ENCODE results near the gene CRTC1. TPM values are rescaled to one million over a fixed set of nuclear protein-coding genes. Genes with fewer than 3 reads are reported as not detected.

CRTC1 gene
- total RNA-seq, 1 experiment from 2014 or later = 12.3 TPM

DNA sequence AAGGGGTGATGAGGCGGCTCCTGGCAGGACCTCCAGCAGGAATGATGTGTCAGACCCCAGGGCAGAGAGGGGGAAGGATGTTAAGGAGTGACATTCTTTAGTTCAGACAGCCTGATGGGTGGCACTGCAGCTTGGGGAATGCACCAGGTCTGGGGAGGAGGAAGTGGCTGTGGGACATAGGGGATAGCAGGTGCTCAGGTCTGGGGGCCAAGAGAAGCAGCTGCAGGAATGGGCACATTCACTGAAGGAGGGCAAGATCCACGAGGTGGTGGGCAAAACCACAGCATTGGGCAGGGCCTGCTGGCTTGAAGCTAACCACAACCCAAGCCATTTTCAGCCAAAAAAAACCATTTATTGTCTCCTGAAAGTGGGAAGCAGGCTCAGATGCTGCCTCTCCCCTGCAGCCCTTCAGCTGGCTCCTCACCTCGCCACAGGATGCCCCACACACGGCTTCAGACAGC lies 81.1 kb downstream of the CRTC1 start:
- ChIA-PET CTCF (interaction anchor here (1.0 to 2.1 kb wide), 3 partner anchors 9 to 295 kb away, joined by 3 to 8 read pairs (median 3); no protein-coding TSS in a partner anchor), POLR2A (no interaction called here)
- H3K27me3 Mint-ChIP-seq (ENCODE audit: low read depth) = peaks cover 67% of the 10 kb centered on the region
- ATAC-seq (no peak), DNase-seq (ENCODE audit: low spot score) (no peak)
- TF ChIP-seq, protein P1, sequence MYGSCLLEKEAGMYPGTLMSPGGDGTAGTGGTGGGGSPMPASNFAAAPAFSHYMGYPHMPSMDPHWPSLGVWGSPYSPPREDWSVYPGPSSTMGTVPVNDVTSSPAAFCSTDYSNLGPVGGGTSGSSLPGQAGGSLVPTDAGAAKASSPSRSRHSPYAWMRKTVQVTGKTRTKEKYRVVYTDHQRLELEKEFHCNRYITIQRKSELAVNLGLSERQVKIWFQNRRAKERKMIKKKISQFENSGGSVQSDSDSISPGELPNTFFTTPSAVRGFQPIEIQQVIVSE (CRISPR knock-in tag; IDR thresholded peaks at IDR 0.05; ENCODE audit: borderline replicate concordance) = no peak
- TF ChIP-seq, protein P2, sequence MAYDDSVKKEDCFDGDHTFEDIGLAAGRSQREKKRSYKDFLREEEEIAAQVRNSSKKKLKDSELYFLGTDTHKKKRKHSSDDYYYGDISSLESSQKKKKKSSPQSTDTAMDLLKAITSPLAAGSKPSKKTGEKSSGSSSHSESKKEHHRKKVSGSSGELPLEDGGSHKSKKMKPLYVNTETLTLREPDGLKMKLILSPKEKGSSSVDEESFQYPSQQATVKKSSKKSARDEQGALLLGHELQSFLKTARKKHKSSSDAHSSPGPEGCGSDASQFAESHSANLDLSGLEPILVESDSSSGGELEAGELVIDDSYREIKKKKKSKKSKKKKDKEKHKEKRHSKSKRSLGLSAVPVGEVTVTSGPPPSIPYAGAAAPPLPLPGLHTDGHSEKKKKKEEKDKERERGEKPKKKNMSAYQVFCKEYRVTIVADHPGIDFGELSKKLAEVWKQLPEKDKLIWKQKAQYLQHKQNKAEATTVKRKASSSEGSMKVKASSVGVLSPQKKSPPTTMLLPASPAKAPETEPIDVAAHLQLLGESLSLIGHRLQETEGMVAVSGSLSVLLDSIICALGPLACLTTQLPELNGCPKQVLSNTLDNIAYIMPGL (CRISPR knock-in tag; IDR thresholded peaks at IDR 0.05) = no peak
- TF ChIP-seq KAT7 (CRISPR knock-in tag; IDR thresholded peaks at IDR 0.05; ENCODE audit: borderline replicate concordance) (no peak), HMGA2 (CRISPR knock-in tag; IDR thresholded peaks at IDR 0.05) (no peak), TEAD4 (CRISPR knock-in tag; IDR thresholded peaks at IDR 0.05) (no peak), NFATC4 (CRISPR knock-in tag; IDR thresholded peaks at IDR 0.05) (no peak), SOX15 (CRISPR knock-in tag; IDR thresholded peaks at IDR 0.05) (no peak)
- H3K27ac Mint-ChIP-seq = no peak overlapping the region
- H3K4me3 Mint-ChIP-seq = no peak overlapping the region
- no peaks in the 10 kb centered on the region for H3K36me3 Mint-ChIP-seq
- peaks cover 2% of the 10 kb centered on the region; the same call in 1 of the 2 replicates for H3K4me1 Mint-ChIP-seq
- H3K9me3 Mint-ChIP-seq = no peaks in the 10 kb centered on the region

DNA sequence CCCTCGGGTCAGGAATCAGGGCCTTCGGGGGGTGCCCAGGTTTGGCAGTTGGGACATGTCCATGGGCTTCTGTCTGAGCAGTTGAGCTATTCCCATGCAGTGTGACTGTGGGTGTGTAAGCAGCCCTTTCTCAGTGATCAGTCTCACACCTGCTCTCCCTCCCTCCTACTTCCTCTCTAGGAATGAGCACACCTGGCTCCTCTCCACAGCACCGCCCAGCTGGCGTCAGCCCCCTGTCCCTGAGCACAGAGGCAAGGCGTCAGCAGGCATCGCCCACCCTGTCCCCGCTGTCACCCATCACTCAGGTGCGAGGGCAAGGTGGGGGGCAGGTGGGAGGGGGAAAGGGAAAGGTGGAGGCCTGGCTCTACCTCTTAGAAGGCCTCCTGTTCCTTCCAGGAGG lies 81.7 kb downstream of the CRTC1 start:
- Mint-ChIP-seq H3K27me3 (ENCODE audit: low read depth) (peaks cover 71% of the 10 kb centered on the region), H3K36me3 (no peaks in the 10 kb centered on the region), H3K9me3 (no peaks in the 10 kb centered on the region), H3K4me1 (peaks cover 2% of the 10 kb centered on the region; the same call in 1 of the 2 replicates), H3K4me3 (no peak overlapping the region), H3K27ac (no peak overlapping the region)
- ChIA-PET CTCF (interaction anchor here (1.0 to 2.1 kb wide), 3 partner anchors 9 to 295 kb away, joined by 3 to 8 read pairs (median 3); no protein-coding TSS in a partner anchor), POLR2A (no interaction called here)
- no peak for ATAC-seq
- no peak for DNase-seq (ENCODE audit: low spot score)
- TF ChIP-seq, protein P3, sequence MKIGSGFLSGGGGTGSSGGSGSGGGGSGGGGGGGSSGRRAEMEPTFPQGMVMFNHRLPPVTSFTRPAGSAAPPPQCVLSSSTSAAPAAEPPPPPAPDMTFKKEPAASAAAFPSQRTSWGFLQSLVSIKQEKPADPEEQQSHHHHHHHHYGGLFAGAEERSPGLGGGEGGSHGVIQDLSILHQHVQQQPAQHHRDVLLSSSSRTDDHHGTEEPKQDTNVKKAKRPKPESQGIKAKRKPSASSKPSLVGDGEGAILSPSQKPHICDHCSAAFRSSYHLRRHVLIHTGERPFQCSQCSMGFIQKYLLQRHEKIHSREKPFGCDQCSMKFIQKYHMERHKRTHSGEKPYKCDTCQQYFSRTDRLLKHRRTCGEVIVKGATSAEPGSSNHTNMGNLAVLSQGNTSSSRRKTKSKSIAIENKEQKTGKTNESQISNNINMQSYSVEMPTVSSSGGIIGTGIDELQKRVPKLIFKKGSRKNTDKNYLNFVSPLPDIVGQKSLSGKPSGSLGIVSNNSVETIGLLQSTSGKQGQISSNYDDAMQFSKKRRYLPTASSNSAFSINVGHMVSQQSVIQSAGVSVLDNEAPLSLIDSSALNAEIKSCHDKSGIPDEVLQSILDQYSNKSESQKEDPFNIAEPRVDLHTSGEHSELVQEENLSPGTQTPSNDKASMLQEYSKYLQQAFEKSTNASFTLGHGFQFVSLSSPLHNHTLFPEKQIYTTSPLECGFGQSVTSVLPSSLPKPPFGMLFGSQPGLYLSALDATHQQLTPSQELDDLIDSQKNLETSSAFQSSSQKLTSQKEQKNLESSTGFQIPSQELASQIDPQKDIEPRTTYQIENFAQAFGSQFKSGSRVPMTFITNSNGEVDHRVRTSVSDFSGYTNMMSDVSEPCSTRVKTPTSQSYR (CRISPR knock-in tag; IDR thresholded peaks at IDR 0.05) = no peak
- TF ChIP-seq, protein P4, sequence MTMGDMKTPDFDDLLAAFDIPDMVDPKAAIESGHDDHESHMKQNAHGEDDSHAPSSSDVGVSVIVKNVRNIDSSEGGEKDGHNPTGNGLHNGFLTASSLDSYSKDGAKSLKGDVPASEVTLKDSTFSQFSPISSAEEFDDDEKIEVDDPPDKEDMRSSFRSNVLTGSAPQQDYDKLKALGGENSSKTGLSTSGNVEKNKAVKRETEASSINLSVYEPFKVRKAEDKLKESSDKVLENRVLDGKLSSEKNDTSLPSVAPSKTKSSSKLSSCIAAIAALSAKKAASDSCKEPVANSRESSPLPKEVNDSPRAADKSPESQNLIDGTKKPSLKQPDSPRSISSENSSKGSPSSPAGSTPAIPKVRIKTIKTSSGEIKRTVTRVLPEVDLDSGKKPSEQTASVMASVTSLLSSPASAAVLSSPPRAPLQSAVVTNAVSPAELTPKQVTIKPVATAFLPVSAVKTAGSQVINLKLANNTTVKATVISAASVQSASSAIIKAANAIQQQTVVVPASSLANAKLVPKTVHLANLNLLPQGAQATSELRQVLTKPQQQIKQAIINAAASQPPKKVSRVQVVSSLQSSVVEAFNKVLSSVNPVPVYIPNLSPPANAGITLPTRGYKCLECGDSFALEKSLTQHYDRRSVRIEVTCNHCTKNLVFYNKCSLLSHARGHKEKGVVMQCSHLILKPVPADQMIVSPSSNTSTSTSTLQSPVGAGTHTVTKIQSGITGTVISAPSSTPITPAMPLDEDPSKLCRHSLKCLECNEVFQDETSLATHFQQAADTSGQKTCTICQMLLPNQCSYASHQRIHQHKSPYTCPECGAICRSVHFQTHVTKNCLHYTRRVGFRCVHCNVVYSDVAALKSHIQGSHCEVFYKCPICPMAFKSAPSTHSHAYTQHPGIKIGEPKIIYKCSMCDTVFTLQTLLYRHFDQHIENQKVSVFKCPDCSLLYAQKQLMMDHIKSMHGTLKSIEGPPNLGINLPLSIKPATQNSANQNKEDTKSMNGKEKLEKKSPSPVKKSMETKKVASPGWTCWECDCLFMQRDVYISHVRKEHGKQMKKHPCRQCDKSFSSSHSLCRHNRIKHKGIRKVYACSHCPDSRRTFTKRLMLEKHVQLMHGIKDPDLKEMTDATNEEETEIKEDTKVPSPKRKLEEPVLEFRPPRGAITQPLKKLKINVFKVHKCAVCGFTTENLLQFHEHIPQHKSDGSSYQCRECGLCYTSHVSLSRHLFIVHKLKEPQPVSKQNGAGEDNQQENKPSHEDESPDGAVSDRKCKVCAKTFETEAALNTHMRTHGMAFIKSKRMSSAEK (CRISPR knock-in tag; IDR thresholded peaks at IDR 0.05; ENCODE audit: borderline replicate concordance) = no peak
- no peak for TF ChIP-seq EMX1 (CRISPR knock-in tag; IDR thresholded peaks at IDR 0.05)
- TF ChIP-seq SMAD4 (CRISPR knock-in tag; IDR thresholded peaks at IDR 0.05) = no peak
- TF ChIP-seq, protein P5, sequence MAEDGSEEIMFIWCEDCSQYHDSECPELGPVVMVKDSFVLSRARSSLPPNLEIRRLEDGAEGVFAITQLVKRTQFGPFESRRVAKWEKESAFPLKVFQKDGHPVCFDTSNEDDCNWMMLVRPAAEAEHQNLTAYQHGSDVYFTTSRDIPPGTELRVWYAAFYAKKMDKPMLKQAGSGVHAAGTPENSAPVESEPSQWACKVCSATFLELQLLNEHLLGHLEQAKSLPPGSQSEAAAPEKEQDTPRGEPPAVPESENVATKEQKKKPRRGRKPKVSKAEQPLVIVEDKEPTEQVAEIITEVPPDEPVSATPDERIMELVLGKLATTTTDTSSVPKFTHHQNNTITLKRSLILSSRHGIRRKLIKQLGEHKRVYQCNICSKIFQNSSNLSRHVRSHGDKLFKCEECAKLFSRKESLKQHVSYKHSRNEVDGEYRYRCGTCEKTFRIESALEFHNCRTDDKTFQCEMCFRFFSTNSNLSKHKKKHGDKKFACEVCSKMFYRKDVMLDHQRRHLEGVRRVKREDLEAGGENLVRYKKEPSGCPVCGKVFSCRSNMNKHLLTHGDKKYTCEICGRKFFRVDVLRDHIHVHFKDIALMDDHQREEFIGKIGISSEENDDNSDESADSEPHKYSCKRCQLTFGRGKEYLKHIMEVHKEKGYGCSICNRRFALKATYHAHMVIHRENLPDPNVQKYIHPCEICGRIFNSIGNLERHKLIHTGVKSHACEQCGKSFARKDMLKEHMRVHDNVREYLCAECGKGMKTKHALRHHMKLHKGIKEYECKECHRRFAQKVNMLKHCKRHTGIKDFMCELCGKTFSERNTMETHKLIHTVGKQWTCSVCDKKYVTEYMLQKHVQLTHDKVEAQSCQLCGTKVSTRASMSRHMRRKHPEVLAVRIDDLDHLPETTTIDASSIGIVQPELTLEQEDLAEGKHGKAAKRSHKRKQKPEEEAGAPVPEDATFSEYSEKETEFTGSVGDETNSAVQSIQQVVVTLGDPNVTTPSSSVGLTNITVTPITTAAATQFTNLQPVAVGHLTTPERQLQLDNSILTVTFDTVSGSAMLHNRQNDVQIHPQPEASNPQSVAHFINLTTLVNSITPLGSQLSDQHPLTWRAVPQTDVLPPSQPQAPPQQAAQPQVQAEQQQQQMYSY (CRISPR knock-in tag; IDR thresholded peaks at IDR 0.05) = no peak
- TF ChIP-seq, protein P6, sequence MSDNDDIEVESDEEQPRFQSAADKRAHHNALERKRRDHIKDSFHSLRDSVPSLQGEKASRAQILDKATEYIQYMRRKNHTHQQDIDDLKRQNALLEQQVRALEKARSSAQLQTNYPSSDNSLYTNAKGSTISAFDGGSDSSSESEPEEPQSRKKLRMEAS (CRISPR knock-in tag; IDR thresholded peaks at IDR 0.05) = no peak
- TF ChIP-seq ZNF263 (CRISPR knock-in tag; IDR thresholded peaks at IDR 0.05; ENCODE audit: low read depth) = no peak
- TF ChIP-seq ZNF121 (CRISPR knock-in tag; IDR thresholded peaks at IDR 0.05) = no peak
- TF ChIP-seq, protein P7, sequence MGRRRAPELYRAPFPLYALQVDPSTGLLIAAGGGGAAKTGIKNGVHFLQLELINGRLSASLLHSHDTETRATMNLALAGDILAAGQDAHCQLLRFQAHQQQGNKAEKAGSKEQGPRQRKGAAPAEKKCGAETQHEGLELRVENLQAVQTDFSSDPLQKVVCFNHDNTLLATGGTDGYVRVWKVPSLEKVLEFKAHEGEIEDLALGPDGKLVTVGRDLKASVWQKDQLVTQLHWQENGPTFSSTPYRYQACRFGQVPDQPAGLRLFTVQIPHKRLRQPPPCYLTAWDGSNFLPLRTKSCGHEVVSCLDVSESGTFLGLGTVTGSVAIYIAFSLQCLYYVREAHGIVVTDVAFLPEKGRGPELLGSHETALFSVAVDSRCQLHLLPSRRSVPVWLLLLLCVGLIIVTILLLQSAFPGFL (CRISPR knock-in tag; IDR thresholded peaks at IDR 0.05; ENCODE audit: borderline replicate concordance) = no peak
